ENCODE data around the gene CYP2A13.

GRCh38 chr19:41098762-41099161 lies 10.5 kb downstream of the CYP2A13 start:
- no peak for TF ChIP-seq CTCF (IDR thresholded peaks at IDR 0.05)
- TF ChIP-seq POLR2AphosphoS5 (IDR thresholded peaks at IDR 0.05; ENCODE audit: insufficient read depth in 1 of 2, low read depth in 1 of 2): no peak
- TF ChIP-seq POLR2A (IDR thresholded peaks at IDR 0.05): no peak

All from vagina (tissue), 2 donors.